ENCODE data around the gene LARP1B. TPM values are rescaled to one million over a fixed set of nuclear protein-coding genes. Genes with fewer than 3 reads are reported as not detected.
"Not testable (repeated sequence)": the region's sequence is repeated elsewhere in the genome, so short reads cannot be mapped to it uniquely, and the experiment has no call there.

The LARP1B gene
- total and polyA plus RNA-seq, 2 donors = 11.1 to 55.4 TPM

GRCh38 chr4:128247906-128248305 lies 186.8 kb downstream of the LARP1B start:
- no peak for DNase-seq (ENCODE audit: extremely low spot score)
- no peak overlapping the region for H3K4me3 ChIP-seq (ENCODE audit: low read depth, low read length)
- H3K27ac ChIP-seq (ENCODE audit: low read depth) = no peak overlapping the region
- WGBS = 94% methylated on average over 1 of the region's 1 CpG
- H3K36me3 ChIP-seq (ENCODE audit: insufficient read depth) = no peaks in the 10 kb centered on the region
- H3K4me1 ChIP-seq (ENCODE audit: insufficient read depth) = no peaks in the 10 kb centered on the region

- no peak overlapping the region for H3K27ac ChIP-seq (ENCODE audit: low read depth)
- 71% methylated on average over 4 of the region's 4 CpGs for WGBS
- no peaks in the 10 kb centered on the region for H3K36me3 ChIP-seq (ENCODE audit: insufficient read depth)
- no peaks in the 10 kb centered on the region for H3K4me1 ChIP-seq (ENCODE audit: insufficient read depth)
- H3K4me3 ChIP-seq (ENCODE audit: low read depth, low read length) = no peak overlapping the region
- DNase-seq (ENCODE audit: extremely low spot score) = no peak
These were observed 188.9 kb downstream of the LARP1B start for GRCh38 chr4:128249787-128250668.

GRCh38 chr4:128255906-128256305 lies 194.8 kb downstream of the LARP1B start:
- no peak overlapping the region for H3K27ac ChIP-seq (ENCODE audit: low read depth)
- no peak overlapping the region for H3K4me3 ChIP-seq (ENCODE audit: low read depth, low read length)
- DNase-seq (ENCODE audit: extremely low spot score) = no peak
- no peaks in the 10 kb centered on the region for H3K4me1 ChIP-seq (ENCODE audit: insufficient read depth)
- H3K36me3 ChIP-seq (ENCODE audit: insufficient read depth) = no peaks in the 10 kb centered on the region
- WGBS = 86% methylated on average over 3 of the region's 3 CpGs

DNA sequence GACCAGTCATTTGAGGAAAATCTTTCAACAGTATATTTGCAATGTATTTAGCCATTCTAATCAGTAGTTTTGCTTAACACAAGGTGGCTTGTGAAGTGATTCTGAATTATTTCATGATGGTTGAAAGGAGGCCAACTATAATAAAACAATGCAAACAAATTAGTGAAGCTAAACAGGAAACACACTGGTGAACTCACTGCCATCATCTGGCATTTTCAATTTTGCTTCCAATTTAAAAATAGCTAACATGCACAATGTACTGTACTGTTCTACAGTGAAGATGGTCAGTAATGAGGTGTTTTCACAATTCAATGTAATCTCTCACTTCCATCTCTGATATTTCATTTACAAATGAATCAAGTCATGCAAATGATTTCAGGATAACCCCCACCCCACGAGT lies 195.4 kb downstream of the LARP1B start:
- DNase-seq (ENCODE audit: extremely low spot score) = no peak
- Histone ChIP-seq H3K4me1 (ENCODE audit: insufficient read depth) (no peaks in the 10 kb centered on the region), H3K4me3 (ENCODE audit: low read depth, low read length) (no peak overlapping the region), H3K27ac (ENCODE audit: low read depth) (no peak overlapping the region), H3K36me3 (ENCODE audit: insufficient read depth) (no peaks in the 10 kb centered on the region)
- 37% methylated on average over 1 of the region's 1 CpG for WGBS

DNA sequence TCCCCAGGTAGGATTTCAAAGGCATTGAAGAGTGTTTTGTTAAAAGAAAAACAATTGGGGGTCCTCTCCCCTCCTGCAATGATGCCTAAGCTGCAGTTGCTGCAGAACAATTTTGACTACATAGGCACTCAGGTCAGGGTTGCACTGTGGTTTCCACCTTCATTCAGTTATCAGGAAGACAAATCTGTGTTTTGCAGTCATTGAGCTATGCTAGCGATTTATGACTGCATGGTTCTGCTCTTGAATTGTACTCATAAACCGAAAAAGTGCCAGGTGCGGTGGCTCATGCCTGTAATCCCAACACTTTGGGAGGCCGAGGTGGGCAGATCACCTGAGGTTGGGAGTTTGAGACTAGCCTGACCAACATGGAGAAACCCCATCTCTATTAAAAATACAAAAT lies 197.1 kb downstream of the LARP1B start:
- not testable (repeated sequence) for H3K4me3 ChIP-seq (ENCODE audit: low read depth, low read length); H3K27ac ChIP-seq (ENCODE audit: low read depth); H3K4me1 ChIP-seq (ENCODE audit: insufficient read depth); H3K36me3 ChIP-seq (ENCODE audit: insufficient read depth); DNase-seq (ENCODE audit: extremely low spot score)
- WGBS = 78% methylated on average over 4 of the region's 4 CpGs

- not testable (repeated sequence) for H3K36me3 ChIP-seq (ENCODE audit: insufficient read depth); H3K27ac ChIP-seq (ENCODE audit: low read depth); H3K4me1 ChIP-seq (ENCODE audit: insufficient read depth); DNase-seq (ENCODE audit: extremely low spot score); H3K4me3 ChIP-seq (ENCODE audit: low read depth, low read length)
- 47% methylated on average over 5 of the region's 5 CpGs for WGBS
These were observed 198.8 kb downstream of the LARP1B start for GRCh38 chr4:128259889-128260288.

Other genes with a start within 250 kb of the LARP1B start
- 21.6 TPM for gene PLK4, start 180.4 kb upstream of the LARP1B start, total RNA-seq
- 1.5 TPM for gene PLK4, start 180.4 kb upstream of the LARP1B start, polyA plus RNA-seq
- 64.4 TPM for gene MFSD8, start 96.1 kb upstream of the LARP1B start, total RNA-seq
- gene MFSD8, start 96.1 kb upstream of the LARP1B start, polyA plus RNA-seq = 8.9 TPM
- 19.5 TPM for gene ABHD18, start 95.9 kb upstream of the LARP1B start, total RNA-seq
- 4.4 TPM for gene ABHD18, start 95.9 kb upstream of the LARP1B start, polyA plus RNA-seq
- 64.7 TPM for gene PGRMC2, start 226.5 kb downstream of the LARP1B start, total RNA-seq
- 69.8 TPM for gene PGRMC2, start 226.5 kb downstream of the LARP1B start, polyA plus RNA-seq